ENCODE results near the gene HOXA6.

The HOXA6 gene

GRCh38 chr7:27107391-27108381 lies 39.9 kb downstream of the HOXA6 start:
- no peak for DNase-seq

- DNase-seq, result no peak
Observed at GRCh38 chr7:27106901-27107240, 40.7 kb downstream of the HOXA6 start.

- no peak for DNase-seq
Observed at GRCh38 chr7:27106181-27106900, 41.2 kb downstream of the HOXA6 start.

- no peak for DNase-seq
Observed at GRCh38 chr7:27105301-27106031, 42.1 kb downstream of the HOXA6 start.

- DNase-seq, result no peak
Observed at GRCh38 chr7:27104341-27105058, 43.1 kb downstream of the HOXA6 start.

GRCh38 chr7:27103489-27104226 lies 43.9 kb downstream of the HOXA6 start:
- DNase-seq, result no peak

GRCh38 chr7:27102581-27103442 lies 44.8 kb downstream of the HOXA6 start, which contains the start of gene HOXA2:
HOXA2 (minus strand) TSS chr7:27102683; CDS start chr7:27102500, 183 bp downstream.
- no peak for DNase-seq

GRCh38 chr7:27101957-27102580 lies 45.5 kb downstream of the HOXA6 start:
- no peak for DNase-seq

GRCh38 chr7:27101171-27101956 lies 46.2 kb downstream of the HOXA6 start:
- DNase-seq, result peak; percentile 78

GRCh38 chr7:27100694-27101170 lies 46.8 kb downstream of the HOXA6 start:
- DNase-seq, result no peak

GRCh38 chr7:27099453-27100370 lies 47.9 kb downstream of the HOXA6 start:
- no peak for DNase-seq

- peak; percentile 80 for DNase-seq
Observed at GRCh38 chr7:27098578-27099451, 48.8 kb downstream of the HOXA6 start.

- DNase-seq, result no peak
Observed at GRCh38 chr7:27097686-27098577, 49.6 kb downstream of the HOXA6 start.

GRCh38 chr7:27096768-27097514 lies 50.6 kb downstream of the HOXA6 start:
- no peak for DNase-seq
